Retinal pigment epithelial cell (primary cell): ENCODE data around the gene FGF3.

Experiments used
- DNase-seq: peaks from one replicate; pipeline ENCODE4 v3.0.0-alpha.2; 2010; ENCODE audit warnings: low read depth
- H3K4me3 ChIP-seq: 2 replicates; pipeline ENCODE4 v1.5.1; 2011; ENCODE audit warnings: mild to moderate bottlenecking, low read length, control low read depth, moderate library complexity
- CTCF ChIP-seq: conservative IDR thresholded peaks from 2 replicates; pipeline ENCODE4 v1.5.1; 2011; ENCODE audit warnings: low read depth, low read length, control low read depth, inconsistent platforms

Gene FGF3

DNA sequence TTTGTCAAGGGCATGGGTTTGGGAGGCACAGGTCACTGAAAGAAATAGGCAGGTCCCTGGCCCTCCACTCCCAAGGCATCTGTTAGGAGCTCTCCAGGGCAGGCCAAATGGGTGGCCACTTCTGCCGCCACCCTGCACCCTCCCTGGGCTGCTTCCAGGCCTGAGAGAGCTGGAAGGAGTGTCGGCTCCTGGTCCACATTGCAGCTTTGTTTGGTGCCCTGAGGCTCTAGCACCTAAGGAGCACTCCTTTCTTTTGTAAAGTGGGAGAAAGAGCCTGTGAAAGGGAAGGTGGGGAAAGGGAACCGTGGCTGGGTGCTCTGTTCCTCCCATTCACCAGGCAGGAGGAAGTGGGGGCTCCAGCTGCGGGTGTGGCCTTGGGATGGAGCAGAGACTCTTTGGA is 31.8 kb downstream of the FGF3 start:
- H3K4me3 ChIP-seq: no peak overlapping the region
- no peak for TF ChIP-seq CTCF
- DNase-seq: no peak

DNA sequence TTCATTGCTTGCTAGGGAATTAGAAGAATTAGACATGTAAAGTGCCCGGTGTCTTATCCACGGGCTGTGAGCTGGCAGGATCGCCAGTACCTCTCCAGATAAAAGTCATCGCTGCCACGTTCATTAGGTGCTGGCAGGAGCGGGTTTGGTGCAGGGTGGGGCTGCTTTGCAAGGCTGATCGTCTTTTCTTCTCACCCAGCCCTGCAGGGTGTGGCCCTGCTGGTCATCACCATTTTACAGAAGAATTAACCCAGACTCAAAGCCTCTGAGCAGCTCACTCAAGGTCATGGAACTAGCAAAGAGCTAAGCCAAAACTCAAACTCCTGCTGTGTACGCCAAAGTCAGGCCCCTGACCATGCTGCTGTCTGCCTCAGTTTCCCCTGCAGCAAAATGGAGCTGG is 38.0 kb downstream of the FGF3 start:
- DNase-seq: no peak
- H3K4me3 ChIP-seq: no peak overlapping the region
- no peak for TF ChIP-seq CTCF

DNA sequence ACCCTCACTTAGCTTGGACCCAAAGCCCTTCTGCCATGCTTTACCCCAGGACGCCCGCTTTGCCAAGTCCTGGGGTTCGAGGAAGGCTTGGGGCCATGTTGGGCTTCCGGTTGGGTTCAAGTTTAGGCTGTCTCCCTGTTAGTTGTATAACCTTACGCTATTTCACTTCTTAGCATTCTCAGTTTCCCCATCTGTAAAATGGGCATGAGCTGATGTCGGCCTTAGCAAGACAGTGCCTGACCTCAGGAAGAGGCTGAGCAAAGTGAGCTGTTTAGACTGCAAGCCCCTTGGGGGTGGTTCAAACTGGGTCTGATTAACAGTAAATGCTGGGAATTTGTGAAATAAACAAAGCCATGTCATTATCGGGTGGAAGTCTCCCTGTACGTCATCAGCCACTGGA is 40.8 kb downstream of the FGF3 start:
- DNase-seq: no peak
- no peak overlapping the region for H3K4me3 ChIP-seq
- no peak for TF ChIP-seq CTCF

DNA sequence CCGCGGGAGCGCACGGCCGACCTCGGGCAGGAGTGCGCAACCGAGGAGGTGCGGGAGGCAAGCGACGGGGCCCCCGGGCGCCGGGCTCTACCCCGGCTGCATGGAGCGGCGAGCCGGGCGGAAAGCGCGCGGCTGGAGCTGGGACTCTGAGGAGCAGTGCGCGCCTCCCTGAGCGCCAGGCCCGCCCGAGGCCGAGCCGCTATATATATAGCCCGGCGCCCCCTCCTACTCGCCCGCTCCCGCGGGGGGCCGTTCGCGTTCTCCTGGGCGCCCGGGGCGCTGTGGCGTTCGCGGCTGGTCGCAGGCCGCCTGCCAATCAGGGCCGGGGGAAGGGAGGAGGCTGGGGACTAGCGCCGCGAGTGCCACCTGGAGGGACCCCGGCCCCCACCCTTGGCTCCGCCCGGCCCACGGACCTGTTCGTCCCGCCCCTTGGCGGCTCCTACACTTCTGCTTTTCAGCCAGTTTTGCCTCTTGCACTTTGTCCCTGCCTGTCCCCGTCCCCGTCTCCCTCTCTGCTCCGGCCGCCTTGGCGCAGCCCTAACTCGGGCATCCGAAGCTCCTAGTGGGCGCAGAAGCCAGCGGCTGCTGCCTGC is 44.0 kb downstream of the FGF3 start, which contains the start of gene FGF4:
FGF4 (minus strand) TSS at position 179 of the 593 bp plus-strand sequence. CDS start 257 bp downstream, outside the sequence.
- no peak for DNase-seq
- no peak within 1 kb of the TSS for H3K4me3 ChIP-seq
- no peak for TF ChIP-seq CTCF

DNA sequence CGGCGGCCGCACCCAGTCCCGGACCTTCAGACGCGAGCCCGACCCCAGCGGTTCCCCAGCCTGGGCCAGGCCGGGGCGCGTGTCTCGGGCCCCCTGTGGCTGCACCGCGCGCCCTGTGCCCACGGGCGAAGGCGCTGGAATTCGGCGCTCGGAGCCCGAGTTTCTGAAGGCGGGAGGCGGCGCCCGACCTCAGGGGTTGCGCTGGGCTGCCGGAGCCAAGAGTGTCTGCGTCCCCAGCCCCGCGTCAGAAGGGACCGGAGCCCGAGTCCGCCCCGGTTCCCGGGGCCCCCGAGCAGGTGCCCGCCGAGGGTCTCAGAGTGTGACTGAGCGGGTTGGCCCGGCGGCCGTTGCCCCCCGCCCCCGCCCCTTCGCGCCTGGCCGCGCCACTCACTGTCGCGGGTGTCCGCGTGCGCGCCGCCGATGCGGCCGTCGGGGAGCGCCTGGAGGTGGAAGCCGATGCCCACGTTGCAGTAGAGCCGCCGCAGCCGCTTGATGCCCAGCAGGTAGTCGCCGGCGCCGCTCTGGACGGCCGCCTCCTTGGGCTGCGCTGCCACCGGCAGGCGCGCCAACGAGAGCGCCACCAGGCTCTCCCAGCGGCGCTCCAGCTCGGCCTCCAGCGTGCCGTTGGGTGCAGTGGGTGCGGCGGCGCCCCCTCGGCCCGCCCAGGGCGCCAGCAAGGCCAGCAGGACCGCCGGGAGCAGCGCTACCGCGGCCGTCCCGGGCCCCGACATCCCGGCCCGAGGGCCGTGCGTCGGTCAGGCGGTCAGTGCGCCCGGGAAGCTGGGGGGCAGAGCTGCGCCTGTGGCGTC is 44.7 kb downstream of the FGF3 start:
- DNase-seq: no peak
- no peak for TF ChIP-seq CTCF
- no peak overlapping the region for H3K4me3 ChIP-seq

GRCh38 chr11:69773626-69774353 is 45.4 kb downstream of the FGF3 start:
- no peak for TF ChIP-seq CTCF
- DNase-seq: no peak
- H3K4me3 ChIP-seq: no peak overlapping the region
